ENCODE results near the gene SMAD3.
"Not testable (repeated sequence)": the region's sequence is repeated elsewhere in the genome, so short reads cannot be mapped to it uniquely, and the experiment has no call there.

DNA sequence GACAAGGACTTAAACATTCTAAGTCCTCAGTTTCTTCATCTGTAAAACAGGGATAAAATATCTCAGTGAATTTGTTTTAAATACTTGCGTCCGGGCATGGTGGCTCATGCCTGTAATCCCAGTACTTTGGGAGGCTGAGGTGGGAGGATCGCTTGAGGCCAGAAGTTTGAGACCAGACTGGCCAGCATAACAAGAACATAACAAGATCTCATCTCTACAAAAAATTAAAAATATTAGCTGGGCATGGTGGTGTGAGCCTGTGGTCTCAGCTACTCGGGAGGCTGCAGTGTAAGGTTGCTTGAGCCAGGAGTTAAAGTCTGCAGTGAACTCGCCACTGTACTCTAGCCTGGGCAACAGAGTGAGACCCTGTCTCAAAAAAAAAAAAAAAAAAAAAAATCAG lies 57.4 kb downstream of the SMAD3 start:
- TF ChIP-seq, protein P1, sequence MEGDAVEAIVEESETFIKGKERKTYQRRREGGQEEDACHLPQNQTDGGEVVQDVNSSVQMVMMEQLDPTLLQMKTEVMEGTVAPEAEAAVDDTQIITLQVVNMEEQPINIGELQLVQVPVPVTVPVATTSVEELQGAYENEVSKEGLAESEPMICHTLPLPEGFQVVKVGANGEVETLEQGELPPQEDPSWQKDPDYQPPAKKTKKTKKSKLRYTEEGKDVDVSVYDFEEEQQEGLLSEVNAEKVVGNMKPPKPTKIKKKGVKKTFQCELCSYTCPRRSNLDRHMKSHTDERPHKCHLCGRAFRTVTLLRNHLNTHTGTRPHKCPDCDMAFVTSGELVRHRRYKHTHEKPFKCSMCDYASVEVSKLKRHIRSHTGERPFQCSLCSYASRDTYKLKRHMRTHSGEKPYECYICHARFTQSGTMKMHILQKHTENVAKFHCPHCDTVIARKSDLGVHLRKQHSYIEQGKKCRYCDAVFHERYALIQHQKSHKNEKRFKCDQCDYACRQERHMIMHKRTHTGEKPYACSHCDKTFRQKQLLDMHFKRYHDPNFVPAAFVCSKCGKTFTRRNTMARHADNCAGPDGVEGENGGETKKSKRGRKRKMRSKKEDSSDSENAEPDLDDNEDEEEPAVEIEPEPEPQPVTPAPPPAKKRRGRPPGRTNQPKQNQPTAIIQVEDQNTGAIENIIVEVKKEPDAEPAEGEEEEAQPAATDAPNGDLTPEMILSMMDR (conservative IDR thresholded peaks at IDR 0.05 in 1 of 2, IDR thresholded peaks at IDR 0.05 in 1 of 2; ENCODE audit: extremely low read depth in 1 of 2, insufficient read depth in 1 of 2, low read depth in 1 of 2, low read length in 2 of 2), result not testable (repeated sequence)
- TF ChIP-seq EZH2 (IDR thresholded peaks at IDR 0.05; ENCODE audit: borderline replicate concordance, low read length), result not testable (repeated sequence)
